Measurements from ENCODE around the gene H3-3A. TPM values are rescaled to one million over a fixed set of nuclear protein-coding genes. Genes with fewer than 3 reads are reported as not detected.

H3-3A gene
- total and polyA plus RNA-seq, 12 donors = 259 to 452 (median 317) TPM

DNA sequence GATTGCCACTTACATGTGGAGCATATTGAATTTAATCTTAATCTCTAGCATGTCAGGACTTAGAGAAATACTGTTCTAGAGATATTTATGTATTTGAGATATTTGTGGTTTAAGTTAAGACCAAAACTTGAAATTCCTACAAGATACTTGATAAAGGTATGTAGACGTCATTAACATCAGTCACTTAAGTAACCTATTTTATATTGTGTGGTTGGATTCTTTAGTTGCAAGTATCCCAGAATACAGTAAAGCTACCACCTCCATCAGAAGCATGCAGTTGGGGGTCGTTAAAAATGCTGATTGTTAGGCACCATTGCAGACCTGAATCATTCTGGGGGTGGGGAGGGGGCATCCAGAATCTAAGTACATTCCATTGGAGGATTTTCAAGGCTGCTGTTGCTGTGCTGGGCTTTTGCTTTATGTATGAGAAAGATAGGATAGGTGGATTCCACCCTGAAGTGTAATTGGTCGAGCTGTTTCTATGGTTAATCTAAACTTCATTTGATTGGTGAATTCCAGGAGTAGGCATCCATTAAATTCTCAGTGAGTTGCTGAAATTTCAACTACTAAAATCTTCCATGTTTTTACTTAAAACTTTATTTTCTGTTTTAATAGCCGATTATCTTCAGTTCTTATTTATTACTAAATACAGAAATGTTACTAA is 4.0 kb downstream of the H3-3A start:
- Histone ChIP-seq H3K4me1 (peaks cover 6 to 66% (median 49%) of the 10 kb centered on the region in 9 donors), H3K9me3 (no peaks in the 10 kb centered on the region), H3K36me3 (peaks cover 0 to 63% (median 46%) of the 10 kb centered on the region in 9 donors), H3K4me3 (peak overlapping the region in 1 of 10 donors; percentile 8), H3K27me3 (no peaks in the 10 kb centered on the region), H3K27ac (no peak overlapping the region)
- intact Hi-C loops (cut with DNase I) = loop anchor here in 4 of 10 donors (5.0 to 10.0 kb wide), 3 partner anchors 56 to 131 kb away; partner anchors contain the start of gene ACBD3 (in 2 of the 4)
- DNase-seq = no peak
- TF ChIP-seq, protein P1, sequence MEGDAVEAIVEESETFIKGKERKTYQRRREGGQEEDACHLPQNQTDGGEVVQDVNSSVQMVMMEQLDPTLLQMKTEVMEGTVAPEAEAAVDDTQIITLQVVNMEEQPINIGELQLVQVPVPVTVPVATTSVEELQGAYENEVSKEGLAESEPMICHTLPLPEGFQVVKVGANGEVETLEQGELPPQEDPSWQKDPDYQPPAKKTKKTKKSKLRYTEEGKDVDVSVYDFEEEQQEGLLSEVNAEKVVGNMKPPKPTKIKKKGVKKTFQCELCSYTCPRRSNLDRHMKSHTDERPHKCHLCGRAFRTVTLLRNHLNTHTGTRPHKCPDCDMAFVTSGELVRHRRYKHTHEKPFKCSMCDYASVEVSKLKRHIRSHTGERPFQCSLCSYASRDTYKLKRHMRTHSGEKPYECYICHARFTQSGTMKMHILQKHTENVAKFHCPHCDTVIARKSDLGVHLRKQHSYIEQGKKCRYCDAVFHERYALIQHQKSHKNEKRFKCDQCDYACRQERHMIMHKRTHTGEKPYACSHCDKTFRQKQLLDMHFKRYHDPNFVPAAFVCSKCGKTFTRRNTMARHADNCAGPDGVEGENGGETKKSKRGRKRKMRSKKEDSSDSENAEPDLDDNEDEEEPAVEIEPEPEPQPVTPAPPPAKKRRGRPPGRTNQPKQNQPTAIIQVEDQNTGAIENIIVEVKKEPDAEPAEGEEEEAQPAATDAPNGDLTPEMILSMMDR (IDR thresholded peaks at IDR 0.05) = no peak
- WGBS, 2 donors = 55 to 60% methylated on average over 4 of the region's 4 CpGs
- no peak for ATAC-seq

DNA sequence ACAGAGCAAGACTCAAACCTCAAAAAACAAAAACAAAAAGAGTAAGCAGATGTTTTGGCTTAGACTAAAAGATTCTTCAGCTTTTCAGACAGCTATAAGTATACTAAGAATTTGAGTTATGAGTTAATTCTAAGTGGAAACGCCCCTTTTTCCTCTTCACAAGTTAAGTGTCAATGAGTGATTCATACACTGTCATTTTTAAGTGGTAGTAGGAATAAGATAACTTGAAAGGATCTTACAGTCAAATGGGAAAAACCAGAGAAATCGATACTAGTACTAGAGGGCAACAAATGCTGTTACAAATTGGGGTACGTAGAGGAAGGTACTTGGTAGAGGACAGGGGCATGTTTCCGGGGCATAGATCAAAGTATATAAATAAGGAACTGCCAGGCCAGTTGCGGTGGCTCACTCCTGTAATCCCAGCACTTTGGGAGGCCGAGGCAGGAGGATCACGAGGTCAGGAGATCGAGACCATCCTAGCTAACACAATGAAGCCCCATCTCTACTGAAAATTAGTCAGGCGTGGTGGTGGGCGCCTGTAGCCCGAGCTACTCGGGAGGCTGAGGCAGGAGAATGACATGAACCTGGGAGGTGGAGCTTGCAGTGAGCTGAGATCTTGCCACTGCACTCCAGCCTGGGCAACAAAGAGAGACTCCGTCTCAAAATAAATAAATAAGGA is 7.4 kb downstream of the H3-3A start:
- Histone ChIP-seq H3K4me1 (peaks cover 5 to 66% (median 50%) of the 10 kb centered on the region in 9 donors), H3K36me3 (peaks cover 0 to 96% (median 59%) of the 10 kb centered on the region in 9 donors), H3K4me3 (no peak overlapping the region), H3K9me3 (no peaks in the 10 kb centered on the region), H3K27ac (no peak overlapping the region), H3K27me3 (no peaks in the 10 kb centered on the region)
- 93 to 95% methylated on average over 13 of the region's 13 CpGs for WGBS, 2 donors
- ATAC-seq (no peak), DNase-seq (no peak)
- TF ChIP-seq, protein P1 (IDR thresholded peaks at IDR 0.05) = no peak
- intact Hi-C loops (cut with DNase I) = loop anchor here in 5 of 10 donors (2.0 to 10.0 kb wide), 5 partner anchors 51 to 127 kb away; partner anchors contain the start of gene ACBD3 (in 2 of the 5)

DNA sequence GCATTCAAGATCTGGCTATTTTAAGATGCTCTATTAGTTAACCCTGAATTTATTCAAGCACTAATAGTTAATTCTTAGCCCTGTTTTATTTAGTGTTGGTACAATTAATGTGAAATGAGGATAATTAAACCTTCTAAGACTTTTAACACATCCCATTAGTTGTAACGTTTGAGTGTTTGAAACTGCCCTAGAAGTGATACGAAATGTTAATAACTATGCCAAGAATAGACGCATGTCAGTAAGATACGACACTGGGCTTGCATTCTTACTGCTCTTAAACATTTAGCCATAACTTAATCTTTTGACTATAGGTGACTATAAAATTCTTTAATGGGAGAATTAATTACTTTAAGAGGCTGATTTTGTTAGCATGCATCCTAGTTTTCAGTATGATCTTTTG is 9.8 kb downstream of the H3-3A start:
- no peak for DNase-seq
- 44 to 52% methylated on average over 4 of the region's 4 CpGs for WGBS, 2 donors
- no peaks in the 10 kb centered on the region for H3K9me3 ChIP-seq
- peaks cover 0 to 42% (median 26%) of the 10 kb centered on the region in 9 donors for H3K4me1 ChIP-seq
- no peak overlapping the region for H3K4me3 ChIP-seq
- TF ChIP-seq, protein P1 (IDR thresholded peaks at IDR 0.05) = no peak
- ATAC-seq = no peak
- no peaks in the 10 kb centered on the region for H3K27me3 ChIP-seq
- no peak overlapping the region for H3K27ac ChIP-seq
- H3K36me3 ChIP-seq = peaks cover 0 to 81% (median 52%) of the 10 kb centered on the region in 9 donors
- intact Hi-C loops (cut with DNase I) = loop anchor here in 1 of 10 donors (10.0 kb wide), 1 partner anchor 122 kb away; no protein-coding TSS in a partner anchor

DNA sequence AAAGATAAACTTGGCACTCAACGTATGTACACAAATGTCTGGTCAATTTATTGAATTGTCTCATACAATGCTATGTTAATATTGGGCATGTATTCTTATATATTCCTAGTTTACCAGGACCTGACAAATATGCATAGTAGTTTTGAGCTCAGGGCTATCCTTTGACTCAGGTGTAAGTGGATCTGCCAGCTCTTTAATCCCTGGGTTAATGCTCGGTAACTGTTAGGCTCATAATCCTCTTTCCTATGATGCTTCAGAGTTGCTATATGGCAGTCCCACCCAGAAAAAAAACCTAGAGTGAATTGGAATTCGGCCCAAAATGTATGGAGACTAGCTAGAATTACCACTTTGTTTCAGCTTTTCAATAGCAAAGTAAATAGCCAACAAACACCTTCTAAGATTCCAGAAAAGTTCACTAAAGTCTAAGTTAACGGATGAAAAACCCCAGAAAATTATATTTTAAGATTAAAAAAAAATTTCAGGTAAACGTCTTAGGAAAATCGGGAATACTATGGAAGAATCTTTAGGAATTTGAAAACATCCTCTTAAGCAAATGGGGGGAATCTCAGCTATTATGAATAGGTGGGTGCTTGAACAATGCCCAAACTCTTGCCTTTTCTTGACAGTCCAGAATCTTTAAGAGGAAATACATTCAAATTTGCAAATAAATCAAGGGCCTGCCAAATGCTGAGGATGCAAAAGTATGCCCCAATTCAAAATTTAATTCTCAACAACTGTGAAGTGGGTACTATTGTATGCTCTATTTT is 10.9 kb downstream of the H3-3A start:
- WGBS, 2 donors = 48 to 54% methylated on average over 6 of the region's 6 CpGs
- Histone ChIP-seq H3K36me3 (peaks cover 0 to 71% (median 43%) of the 10 kb centered on the region in 9 donors), H3K4me3 (no peak overlapping the region), H3K4me1 (peaks cover 0 to 32% (median 16%) of the 10 kb centered on the region in 9 donors), H3K27ac (no peak overlapping the region), H3K9me3 (no peaks in the 10 kb centered on the region), H3K27me3 (no peaks in the 10 kb centered on the region)
- intact Hi-C loops (cut with DNase I) = loop anchor here in 1 of 10 donors (10.0 kb wide), 1 partner anchor 121 kb away; no protein-coding TSS in a partner anchor
- no peak for ATAC-seq
- TF ChIP-seq, protein P1 (IDR thresholded peaks at IDR 0.05) = no peak
- DNase-seq = no peak

Measured in heart right ventricle (tissue), 16 donors.